K562 (cell line): ENCODE results near the gene ITPR1. TPM values are rescaled to one million over a fixed set of nuclear protein-coding genes. Genes with fewer than 3 reads are reported as not detected.

Source experiments
- CAMTA2 ChIP-seq: fragments of 250-450 bp; sonication (Bioruptor Pico); conservative IDR thresholded peaks from 2 replicates; pipeline ENCODE4 v1.5.1; 2022
- CCAR2 ChIP-seq: fragments of 200-400 bp; formaldehyde crosslinking; IDR thresholded peaks from 2 replicates; pipeline ENCODE4 v1.6.1; 2017; ENCODE audit warnings: mild to moderate bottlenecking, low read depth, low read length
- CCNT2 ChIP-seq: IDR thresholded peaks from 2 replicates; pipeline ENCODE4 v1.6.1; 2011; ENCODE audit warnings: borderline replicate concordance, low read depth, mild to moderate bottlenecking, moderate library complexity, mixed read lengths, low read length; ENCODE audit not compliant: insufficient read length; ENCODE audit errors: extremely low read depth
- CHD1 ChIP-seq: fragments of 200-600 bp; sonication (generic); IDR thresholded peaks from one replicate; pipeline ENCODE4 v1.6.1; 2012; ENCODE audit warnings: mild to moderate bottlenecking, moderate library complexity, low read length, inconsistent platforms
- CXXC5 ChIP-seq: fragments of 250-450 bp; sonication (Bioruptor Pico); IDR thresholded peaks from 2 replicates; pipeline ENCODE4 v1.8.0; 2022; ENCODE audit warnings: inconsistent platforms, mild to moderate bottlenecking, moderate library complexity
- FUS ChIP-seq: fragments of 200-400 bp; formaldehyde crosslinking; optimal IDR thresholded peaks from 2 replicates; pipeline ENCODE3; 2017; ENCODE audit warnings: low read depth, low read length
- KDM2B ChIP-seq: fragments of 250-450 bp; sonication (Bioruptor Pico); IDR thresholded peaks from 2 replicates; pipeline ENCODE4 v1.8.0; 2021; ENCODE audit warnings: mild to moderate bottlenecking, moderate library complexity
- PYGO2 ChIP-seq: fragments of 450-650 bp; IDR thresholded peaks from 2 replicates; pipeline ENCODE4 v1.6.1; 2016; ENCODE audit warnings: mild to moderate bottlenecking, missing genetic modification characterization, moderate library complexity, missing compliant biosample characterization
- TEAD1 ChIP-seq, 2 experiments: fragments of 450-650 bp in 1 of 2; sonication (generic) in 1 of 2; formaldehyde crosslinking; IDR thresholded peaks; 2 replicates each; pipeline versions ENCODE4 v1.4.0 to v1.8.0; 2020 to 2022; ENCODE audit warnings: mild to moderate bottlenecking in 2 of 2, missing genetic modification reagents in 1 of 2
- ZNF695 ChIP-seq: fragments of 450-650 bp; formaldehyde crosslinking; IDR thresholded peaks from 2 replicates; pipeline ENCODE4 v1.4.0; 2020; ENCODE audit warnings: mild to moderate bottlenecking, moderate library complexity
- polyA plus RNA-seq, 8 experiments: library from polyadenylated mRNA; depleted of rRNA in 4 of 8; stranded (reverse) in 5 of 8; unstranded in 3 of 8; fragments of >200 nt; fragmentation: Nextera tagmentation in 2 of 8; fragmentation: Illumina TruSeq in 1 of 8; extraction: Ambion mirVana in 2 of 8; extraction: Trizol in 1 of 8; gene quantifications; 2 replicates each; pipeline versions ENCODE4 v1.2.1 to v1.2.3, GENCODE V29; 2011 to 2014; ENCODE audit warnings: inconsistent platforms in 1 of 8, missing spikeins in 1 of 8
- total RNA-seq, 7 experiments: library from RNA; depleted of rRNA in 6 of 7; stranded (reverse); fragments of >200 nt in 6 of 7; fragmentation: Illumina TruSeq in 2 of 7; extraction: Trizol in 2 of 7; gene quantifications; 2 replicates each; pipeline versions ENCODE4 v1.2.1 to v1.2.3, GENCODE V29; 2011 to 2021; ENCODE audit warnings: low replicate concordance in 1 of 7
- TF ChIP-seq, protein P1 (sequence below): sonication (generic); formaldehyde crosslinking; IDR thresholded peaks from 2 replicates; pipeline ENCODE4 v1.8.0; 2022; ENCODE audit warnings: missing genetic modification reagents, mild to moderate bottlenecking, borderline replicate concordance
- TF ChIP-seq, protein P2 (sequence below): fragments of 250-450 bp; sonication (Bioruptor Pico); IDR thresholded peaks from 2 replicates; pipeline ENCODE4 v1.4.0; 2020
- TF ChIP-seq, protein P3 (sequence below): fragments of 250-450 bp; sonication (Bioruptor Pico); IDR thresholded peaks from 2 replicates; pipeline ENCODE4 v1.9.0; 2021; ENCODE audit warnings: mild to moderate bottlenecking, inconsistent platforms
- TF ChIP-seq, protein P4 (sequence below): fragments of 450-650 bp; IDR thresholded peaks from 2 replicates; pipeline ENCODE4 v1.6.1; 2016; ENCODE audit warnings: mild to moderate bottlenecking
- TF ChIP-seq, protein P5 (sequence below), 2 experiments: IDR thresholded peaks in 1 of 2; conservative IDR thresholded peaks in 1 of 2; 2 replicates each; pipeline ENCODE4 v1.6.1; 2016; ENCODE audit warnings: low read depth in 2 of 2, mild to moderate bottlenecking in 1 of 2, missing compliant biosample characterization in 1 of 2, missing genetic modification characterization in 1 of 2, moderate library complexity in 1 of 2

ITPR1 gene
- total and polyA plus RNA-seq, 9 of the 15 experiments (the other 6 are each of a cell fraction or from before 2014, with no cell fraction given): 22.4 to 40.0 (median 27.4) TPM

DNA sequence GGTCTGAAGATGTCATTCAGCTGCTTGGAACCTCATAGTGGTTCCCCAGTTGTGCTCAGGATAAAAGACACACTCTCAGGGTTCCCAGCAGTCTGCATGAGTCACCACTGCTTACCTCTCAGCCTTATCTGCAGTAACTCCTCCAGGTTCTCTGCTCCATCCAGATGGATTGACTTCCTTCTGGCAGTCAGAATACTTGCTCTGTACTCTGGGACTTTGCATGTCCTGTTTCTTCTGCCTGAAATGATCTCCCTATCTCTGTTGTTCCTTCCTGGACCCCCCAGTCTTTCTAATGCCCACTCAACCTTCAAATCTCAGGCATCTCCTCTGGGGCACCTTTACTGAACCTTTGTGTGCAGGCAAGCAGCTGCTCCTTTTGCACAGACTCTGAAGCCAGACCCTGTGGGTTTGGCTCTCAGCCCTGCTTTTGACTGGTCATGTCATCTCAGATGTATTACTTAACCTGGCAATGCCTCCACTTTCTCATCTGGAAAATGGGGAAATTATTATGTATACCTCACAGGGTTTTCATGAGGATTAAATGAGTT, 38.4 kb downstream of the ITPR1 start (continued):
- TF ChIP-seq, protein P1, sequence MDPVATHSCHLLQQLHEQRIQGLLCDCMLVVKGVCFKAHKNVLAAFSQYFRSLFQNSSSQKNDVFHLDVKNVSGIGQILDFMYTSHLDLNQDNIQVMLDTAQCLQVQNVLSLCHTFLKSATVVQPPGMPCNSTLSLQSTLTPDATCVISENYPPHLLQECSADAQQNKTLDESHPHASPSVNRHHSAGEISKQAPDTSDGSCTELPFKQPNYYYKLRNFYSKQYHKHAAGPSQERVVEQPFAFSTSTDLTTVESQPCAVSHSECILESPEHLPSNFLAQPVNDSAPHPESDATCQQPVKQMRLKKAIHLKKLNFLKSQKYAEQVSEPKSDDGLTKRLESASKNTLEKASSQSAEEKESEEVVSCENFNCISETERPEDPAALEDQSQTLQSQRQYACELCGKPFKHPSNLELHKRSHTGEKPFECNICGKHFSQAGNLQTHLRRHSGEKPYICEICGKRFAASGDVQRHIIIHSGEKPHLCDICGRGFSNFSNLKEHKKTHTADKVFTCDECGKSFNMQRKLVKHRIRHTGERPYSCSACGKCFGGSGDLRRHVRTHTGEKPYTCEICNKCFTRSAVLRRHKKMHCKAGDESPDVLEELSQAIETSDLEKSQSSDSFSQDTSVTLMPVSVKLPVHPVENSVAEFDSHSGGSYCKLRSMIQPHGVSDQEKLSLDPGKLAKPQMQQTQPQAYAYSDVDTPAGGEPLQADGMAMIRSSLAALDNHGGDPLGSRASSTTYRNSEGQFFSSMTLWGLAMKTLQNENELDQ (CRISPR knock-in tag): no peak
- no peak for TF ChIP-seq CAMTA2 (CRISPR knock-in tag)
- TF ChIP-seq KDM2B (CRISPR knock-in tag): no peak
- TF ChIP-seq CHD1: no peak
- TF ChIP-seq, protein P2, sequence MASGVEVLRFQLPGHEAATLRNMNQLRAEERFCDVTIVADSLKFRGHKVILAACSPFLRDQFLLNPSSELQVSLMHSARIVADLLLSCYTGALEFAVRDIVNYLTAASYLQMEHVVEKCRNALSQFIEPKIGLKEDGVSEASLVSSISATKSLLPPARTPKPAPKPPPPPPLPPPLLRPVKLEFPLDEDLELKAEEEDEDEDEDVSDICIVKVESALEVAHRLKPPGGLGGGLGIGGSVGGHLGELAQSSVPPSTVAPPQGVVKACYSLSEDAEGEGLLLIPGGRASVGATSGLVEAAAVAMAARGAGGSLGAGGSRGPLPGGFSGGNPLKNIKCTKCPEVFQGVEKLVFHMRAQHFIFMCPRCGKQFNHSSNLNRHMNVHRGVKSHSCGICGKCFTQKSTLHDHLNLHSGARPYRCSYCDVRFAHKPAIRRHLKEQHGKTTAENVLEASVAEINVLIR (CRISPR knock-in tag): no peak
- TF ChIP-seq, protein P3, sequence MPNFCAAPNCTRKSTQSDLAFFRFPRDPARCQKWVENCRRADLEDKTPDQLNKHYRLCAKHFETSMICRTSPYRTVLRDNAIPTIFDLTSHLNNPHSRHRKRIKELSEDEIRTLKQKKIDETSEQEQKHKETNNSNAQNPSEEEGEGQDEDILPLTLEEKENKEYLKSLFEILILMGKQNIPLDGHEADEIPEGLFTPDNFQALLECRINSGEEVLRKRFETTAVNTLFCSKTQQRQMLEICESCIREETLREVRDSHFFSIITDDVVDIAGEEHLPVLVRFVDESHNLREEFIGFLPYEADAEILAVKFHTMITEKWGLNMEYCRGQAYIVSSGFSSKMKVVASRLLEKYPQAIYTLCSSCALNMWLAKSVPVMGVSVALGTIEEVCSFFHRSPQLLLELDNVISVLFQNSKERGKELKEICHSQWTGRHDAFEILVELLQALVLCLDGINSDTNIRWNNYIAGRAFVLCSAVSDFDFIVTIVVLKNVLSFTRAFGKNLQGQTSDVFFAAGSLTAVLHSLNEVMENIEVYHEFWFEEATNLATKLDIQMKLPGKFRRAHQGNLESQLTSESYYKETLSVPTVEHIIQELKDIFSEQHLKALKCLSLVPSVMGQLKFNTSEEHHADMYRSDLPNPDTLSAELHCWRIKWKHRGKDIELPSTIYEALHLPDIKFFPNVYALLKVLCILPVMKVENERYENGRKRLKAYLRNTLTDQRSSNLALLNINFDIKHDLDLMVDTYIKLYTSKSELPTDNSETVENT: no peak
- TF ChIP-seq CXXC5 (CRISPR knock-in tag): peak; percentile 39; the same call in 1 of the 2 replicates
- TF ChIP-seq CCNT2: peak; percentile 24
- TF ChIP-seq, protein P4, sequence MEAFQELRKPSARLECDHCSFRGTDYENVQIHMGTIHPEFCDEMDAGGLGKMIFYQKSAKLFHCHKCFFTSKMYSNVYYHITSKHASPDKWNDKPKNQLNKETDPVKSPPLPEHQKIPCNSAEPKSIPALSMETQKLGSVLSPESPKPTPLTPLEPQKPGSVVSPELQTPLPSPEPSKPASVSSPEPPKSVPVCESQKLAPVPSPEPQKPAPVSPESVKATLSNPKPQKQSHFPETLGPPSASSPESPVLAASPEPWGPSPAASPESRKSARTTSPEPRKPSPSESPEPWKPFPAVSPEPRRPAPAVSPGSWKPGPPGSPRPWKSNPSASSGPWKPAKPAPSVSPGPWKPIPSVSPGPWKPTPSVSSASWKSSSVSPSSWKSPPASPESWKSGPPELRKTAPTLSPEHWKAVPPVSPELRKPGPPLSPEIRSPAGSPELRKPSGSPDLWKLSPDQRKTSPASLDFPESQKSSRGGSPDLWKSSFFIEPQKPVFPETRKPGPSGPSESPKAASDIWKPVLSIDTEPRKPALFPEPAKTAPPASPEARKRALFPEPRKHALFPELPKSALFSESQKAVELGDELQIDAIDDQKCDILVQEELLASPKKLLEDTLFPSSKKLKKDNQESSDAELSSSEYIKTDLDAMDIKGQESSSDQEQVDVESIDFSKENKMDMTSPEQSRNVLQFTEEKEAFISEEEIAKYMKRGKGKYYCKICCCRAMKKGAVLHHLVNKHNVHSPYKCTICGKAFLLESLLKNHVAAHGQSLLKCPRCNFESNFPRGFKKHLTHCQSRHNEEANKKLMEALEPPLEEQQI: no peak
- TF ChIP-seq, protein P5, sequence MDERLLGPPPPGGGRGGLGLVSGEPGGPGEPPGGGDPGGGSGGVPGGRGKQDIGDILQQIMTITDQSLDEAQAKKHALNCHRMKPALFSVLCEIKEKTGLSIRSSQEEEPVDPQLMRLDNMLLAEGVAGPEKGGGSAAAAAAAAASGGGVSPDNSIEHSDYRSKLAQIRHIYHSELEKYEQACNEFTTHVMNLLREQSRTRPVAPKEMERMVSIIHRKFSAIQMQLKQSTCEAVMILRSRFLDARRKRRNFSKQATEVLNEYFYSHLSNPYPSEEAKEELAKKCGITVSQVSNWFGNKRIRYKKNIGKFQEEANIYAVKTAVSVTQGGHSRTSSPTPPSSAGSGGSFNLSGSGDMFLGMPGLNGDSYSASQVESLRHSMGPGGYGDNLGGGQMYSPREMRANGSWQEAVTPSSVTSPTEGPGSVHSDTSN (CRISPR knock-in tag; IDR thresholded peaks at IDR 0.05; ENCODE audit: low read depth): no peak
- TF ChIP-seq, protein P5 (tag; conservative IDR thresholded peaks at IDR 0.05; ENCODE audit: low read depth): 0 out of 2 replicates have a peak, but pooled peaks have one; percentile 6
- no peak for TF ChIP-seq PYGO2 (tag)
- no peak for TF ChIP-seq CCAR2
- peak in 1 of 2 experiments; percentile 50; a peak in 1 of 4 replicates for TF ChIP-seq TEAD1 (CRISPR knock-in tag; IDR thresholded peaks at IDR 0.05)
- no peak for TF ChIP-seq ZNF695
- no peak for TF ChIP-seq FUS
